NCI-H748 treated with DMSO at 0.1 percent for 48 hours (cell line): ENCODE results near the gene GOLGA3.
A peak's percentile ranks its signal among the peaks of the same experiment; 100 is the strongest.
"Not testable (repeated sequence)": the region's sequence is repeated elsewhere in the genome, so short reads cannot be mapped to it uniquely, and the experiment has no call there.

Source experiments
- DNase-seq: peaks from one replicate; lab custom pipeline; 2025; lab: John Stamatoyannopoulos, UW

GOLGA3 gene

GRCh38 chr12:132828706-132829534, at the start of gene GOLGA3:
GOLGA3 (minus strand) TSS chr12:132828869; CDS start chr12:132822128, 6,741 bp downstream.
- DNase-seq: peak; percentile 53

GRCh38 chr12:132874620-132875019, 46.0 kb upstream of the GOLGA3 start:
- DNase-seq: not testable (repeated sequence)

- DNase-seq: no peak
Observed at GRCh38 chr12:132874175-132874574, 45.5 kb upstream of the GOLGA3 start.

GRCh38 chr12:132873724-132874123, 45.1 kb upstream of the GOLGA3 start:
- DNase-seq: no peak

- DNase-seq: no peak
Observed at GRCh38 chr12:132872975-132873421, 44.3 kb upstream of the GOLGA3 start.

GRCh38 chr12:132872073-132872855, 43.6 kb upstream of the GOLGA3 start:
- DNase-seq: no peak

GRCh38 chr12:132869551-132869950, 40.9 kb upstream of the GOLGA3 start:
- no peak for DNase-seq

- DNase-seq: no peak
Observed at GRCh38 chr12:132866251-132866828, 37.7 kb upstream of the GOLGA3 start.

- DNase-seq: no peak
Observed at GRCh38 chr12:132861558-132861957, 32.9 kb upstream of the GOLGA3 start.

- no peak for DNase-seq
Observed at GRCh38 chr12:132858718-132859266, 30.1 kb upstream of the GOLGA3 start.

GRCh38 chr12:132857019-132857418, 28.4 kb upstream of the GOLGA3 start:
- DNase-seq: not testable (repeated sequence)

GRCh38 chr12:132856581-132856980, 27.9 kb upstream of the GOLGA3 start:
- no peak for DNase-seq

GRCh38 chr12:132855211-132855610, 26.5 kb upstream of the GOLGA3 start:
- DNase-seq: not testable (repeated sequence)

GRCh38 chr12:132853285-132854092, 24.8 kb upstream of the GOLGA3 start:
- DNase-seq: no peak

- DNase-seq: no peak
Observed at GRCh38 chr12:132852496-132852895, 23.8 kb upstream of the GOLGA3 start.

- DNase-seq: no peak
Observed at GRCh38 chr12:132851465-132851864, 22.8 kb upstream of the GOLGA3 start.

- no peak for DNase-seq
Observed at GRCh38 chr12:132850291-132850690, 21.6 kb upstream of the GOLGA3 start.

- no peak for DNase-seq
Observed at GRCh38 chr12:132848521-132848920, 19.9 kb upstream of the GOLGA3 start.

GRCh38 chr12:132847363-132848356, 19.0 kb upstream of the GOLGA3 start:
- DNase-seq: no peak

GRCh38 chr12:132844681-132845080, 16.0 kb upstream of the GOLGA3 start:
- not testable (repeated sequence) for DNase-seq
